GM23248 (cell line): ENCODE results near the gene MYH14.

Source experiments
- EZH2 ChIP-seq: fragments of 200-600 bp; sonication (generic); IDR thresholded peaks from 2 replicates; pipeline ENCODE4 v1.6.1; 2018; ENCODE audit warnings: antibody characterized with exemption, mild to moderate bottlenecking; ENCODE audit not compliant: insufficient read depth, poor library complexity, severe bottlenecking
- EZH2phosphoT487 ChIP-seq: fragments of 200-600 bp; sonication (generic); IDR thresholded peaks from 2 replicates; pipeline ENCODE4 v1.6.1; 2018; ENCODE audit warnings: antibody characterized with exemption, moderate library complexity, mild to moderate bottlenecking, low read depth; ENCODE audit not compliant: insufficient read depth

GRCh38 chr19:50293263-50294004 lies 90.0 kb downstream of the MYH14 start:
- TF ChIP-seq EZH2 (no peak), EZH2phosphoT487 (no peak)
